ENCODE results near the gene MUC5AC. TPM values are rescaled to one million over a fixed set of nuclear protein-coding genes. Genes with fewer than 3 reads are reported as not detected.
"Not testable (repeated sequence)": the region's sequence is repeated elsewhere in the genome, so short reads cannot be mapped to it uniquely, and the experiment has no call there.

Gene MUC5AC
- total RNA-seq, 1 experiment from 2014 or later = under 0.01 TPM

GRCh38 chr11:1159488-1160220 lies 1.9 kb downstream of the MUC5AC start:
- H3K27me3 ChIP-seq (ENCODE audit: insufficient read depth, low read length); POLR2A ChIA-PET; BruUV-seq (replicated peaks): not testable (repeated sequence)

DNA sequence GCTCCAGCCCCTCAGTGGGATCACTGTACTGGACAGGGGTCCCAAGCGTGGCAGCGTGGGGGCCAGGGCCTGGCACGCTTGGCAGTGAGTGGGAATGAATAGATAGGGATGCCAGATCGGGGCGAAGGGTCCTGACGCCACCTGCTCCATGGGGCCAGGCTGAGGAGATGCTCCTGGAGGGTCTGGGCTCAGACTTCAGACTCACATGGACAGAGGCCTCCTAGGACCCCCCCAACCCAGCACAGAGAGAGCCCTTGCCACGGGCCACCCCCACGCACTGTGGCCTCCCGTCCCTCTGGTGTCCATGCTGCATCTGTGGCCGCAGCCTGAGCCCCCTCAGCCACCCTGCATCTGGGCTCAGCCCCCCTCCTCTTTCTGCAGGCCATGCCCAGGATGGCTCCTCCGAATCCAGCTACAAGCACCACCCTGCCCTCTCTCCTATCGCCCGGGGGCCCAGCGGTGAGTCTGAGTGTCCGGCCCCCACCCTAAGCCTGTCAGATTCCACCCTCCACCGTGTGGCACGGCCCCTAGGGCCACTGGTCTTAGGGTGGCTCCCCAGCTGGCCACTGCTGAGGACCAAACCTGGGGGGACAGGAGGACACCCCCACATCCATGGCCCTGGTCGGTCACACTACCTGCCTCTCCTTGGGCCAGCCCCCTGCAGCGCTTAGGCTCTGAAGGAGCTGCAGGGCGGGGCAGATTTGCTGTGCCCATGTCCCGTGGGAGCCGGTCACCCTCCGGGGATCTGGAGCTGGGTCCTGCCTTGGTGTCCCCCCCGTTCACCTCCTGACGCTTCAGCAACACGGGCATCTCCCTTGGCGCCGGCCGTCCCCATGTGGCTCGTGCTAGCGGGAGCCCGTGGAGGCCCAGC lies 2.7 kb downstream of the MUC5AC start:
- CTCF ChIA-PET = no interaction called here
- no peak overlapping the region for H3K27ac ChIP-seq (ENCODE audit: low read depth, low read length)
- peaks cover 0 to 2% of the 10 kb centered on the region in 2 experiments; a peak in 2 of 4 replicates for H3K4me1 ChIP-seq (ENCODE audit: control insufficient read depth in 1 of 2, insufficient read depth in 2 of 2, low read length in 2 of 2)

More at GRCh38 chr11:1159488-1160220, 1.9 kb downstream of the MUC5AC start:
- RAD21 ChIA-PET (ENCODE audit: low non-redundant PET in 1 of 2, low total read pairs in 2 of 2, uncharacterized antibody in 2 of 2, unreplicated experiment in 2 of 2); H3K9me3 ChIP-seq (ENCODE audit: control insufficient read depth in 1 of 2, insufficient read depth in 1 of 2, low read depth in 1 of 2, low read length in 2 of 2); H3K4me3 ChIP-seq (replicated peaks in 1 of 2; ENCODE audit: low read depth in 1 of 2, low read length in 2 of 2); H3K36me3 ChIP-seq (ENCODE audit: control insufficient read depth in 1 of 2, insufficient read depth in 2 of 2, low read length in 2 of 2); CTCF ChIA-PET; ATAC-seq; H3K9me2 ChIP-seq (ENCODE audit: insufficient read depth); H2AFZ ChIP-seq (ENCODE audit: low read depth, low read length, poor library complexity, severe bottlenecking); H3K4me1 ChIP-seq (ENCODE audit: control insufficient read depth in 1 of 2, insufficient read depth in 2 of 2, low read length in 2 of 2); H3K79me2 ChIP-seq (ENCODE audit: insufficient read depth, low read length); H3K27ac ChIP-seq (ENCODE audit: low read depth, low read length); H3K4me2 ChIP-seq (ENCODE audit: low read length); H3K9ac ChIP-seq (ENCODE audit: low read length); intact Hi-C loops (cut with micrococcal nuclease); H4K20me1 ChIP-seq (ENCODE audit: insufficient read depth); DNase-seq (ENCODE audit: low read depth, low spot score): not testable (repeated sequence)

More for the DNA sequence above, 2.7 kb downstream of the MUC5AC start:
- Histone ChIP-seq H3K9ac (ENCODE audit: low read length) (no peak overlapping the region), H3K4me3 (replicated peaks in 1 of 2; ENCODE audit: low read depth in 1 of 2, low read length in 2 of 2) (no peak overlapping the region), H4K20me1 (ENCODE audit: insufficient read depth) (no peaks in the 10 kb centered on the region), H3K9me2 (ENCODE audit: insufficient read depth) (no peaks in the 10 kb centered on the region), H3K27me3 (ENCODE audit: insufficient read depth, low read length) (no peaks in the 10 kb centered on the region), H3K4me2 (ENCODE audit: low read length) (no peak overlapping the region), H3K79me2 (ENCODE audit: insufficient read depth, low read length) (no peaks in the 10 kb centered on the region), H2AFZ (ENCODE audit: low read depth, low read length, poor library complexity, severe bottlenecking) (no peak overlapping the region), H3K36me3 (ENCODE audit: control insufficient read depth in 1 of 2, insufficient read depth in 2 of 2, low read length in 2 of 2) (no peaks in the 10 kb centered on the region), H3K9me3 (ENCODE audit: control insufficient read depth in 1 of 2, insufficient read depth in 1 of 2, low read depth in 1 of 2, low read length in 2 of 2) (no peaks in the 10 kb centered on the region; a peak in 1 of 4 replicates)
- DNase-seq (ENCODE audit: low read depth, low spot score) (no peak), ATAC-seq (no peak)
- intact Hi-C loops (cut with micrococcal nuclease) = no loop called here
- POLR2A ChIA-PET = no interaction called here
- RAD21 ChIA-PET (ENCODE audit: low non-redundant PET in 1 of 2, low total read pairs in 2 of 2, uncharacterized antibody in 2 of 2, unreplicated experiment in 2 of 2) = no interaction called here
- no TSS peak for BruUV-seq (replicated peaks)
- TF ChIP-seq, protein P1, sequence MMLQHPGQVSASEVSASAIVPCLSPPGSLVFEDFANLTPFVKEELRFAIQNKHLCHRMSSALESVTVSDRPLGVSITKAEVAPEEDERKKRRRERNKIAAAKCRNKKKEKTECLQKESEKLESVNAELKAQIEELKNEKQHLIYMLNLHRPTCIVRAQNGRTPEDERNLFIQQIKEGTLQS (IDR thresholded peaks at IDR 0.05) = no peak
- TF ChIP-seq TCF7L2 (IDR thresholded peaks at IDR 0.05; ENCODE audit: borderline replicate concordance, extremely low read depth, insufficient read depth, insufficient read length) (no peak), EZH2phosphoT487 (IDR thresholded peaks at IDR 0.05; ENCODE audit: borderline replicate concordance) (no peak), CBX3 (IDR thresholded peaks at IDR 0.05; ENCODE audit: low read depth) (no peak), ZFX (IDR thresholded peaks at IDR 0.05) (no peak), JUND (IDR thresholded peaks at IDR 0.05) (no peak)
